Prostate gland (tissue), 2 donors: ENCODE data around the gene ZNF641. TPM values are rescaled to one million over a fixed set of nuclear protein-coding genes. Genes with fewer than 3 reads are reported as not detected.
A peak's percentile ranks its signal among the peaks of the same experiment; 100 is the strongest.

Experiments used
- DNase-seq: peaks from one replicate; pipeline ENCODE4 v3.0.0-alpha.2; 2019; ENCODE audit warnings: low spot score
- H3K27ac ChIP-seq, 2 donors: fragments of 200-600 bp; sonication (generic); 2 replicates each; pipeline ENCODE4 v1.5.1; 2017 to 2019
- H3K27me3 ChIP-seq: fragments of 200-600 bp; sonication (generic); replicated peaks from 2 replicates; pipeline ENCODE4 v1.5.1; 2019; ENCODE audit not compliant: insufficient read depth
- H3K36me3 ChIP-seq, 2 donors: fragments of 200-600 bp; sonication (generic); 1 replicate in 1 of 2; 2 replicates in 1 of 2; pipeline versions ENCODE4 v1.5.1 to v1.8.1; 2017 to 2019
- H3K4me1 ChIP-seq: fragments of 200-600 bp; sonication (generic); replicated peaks from 2 replicates; pipeline ENCODE4 v1.5.1; 2019
- H3K4me3 ChIP-seq, 2 donors: fragments of 200-600 bp; sonication (generic); 2 replicates each; pipeline ENCODE4 v1.5.1; 2017 to 2019
- H3K9me3 ChIP-seq: fragments of 200-600 bp; sonication (generic); 2 replicates; pipeline ENCODE4 v1.5.1; 2017
- CTCF ChIP-seq, 4 experiments: fragments of 200-600 bp in 2 of 4; fragments of 450-650 bp in 2 of 4; sonication (generic) in 2 of 4; IDR thresholded peaks; 1 replicate in 3 of 4; 2 replicates in 1 of 4; pipeline ENCODE4 v1.5.1; 2016 to 2019; ENCODE audit warnings: antibody characterized with exemption in 4 of 4, mild to moderate bottlenecking in 2 of 4, moderate library complexity in 2 of 4
- POLR2A ChIP-seq: fragments of 450-650 bp; IDR thresholded peaks from one replicate; pipeline ENCODE4 v1.6.1; 2016; ENCODE audit warnings: antibody characterized with exemption, mild to moderate bottlenecking
- POLR2AphosphoS5 ChIP-seq: sonication (generic); formaldehyde crosslinking; IDR thresholded peaks from one replicate; pipeline ENCODE4 v1.6.1; 2017; ENCODE audit warnings: antibody characterized with exemption
- WGBS: methylation state at CpG from one replicate; pipeline ENCODE4 v1.1.5; 2018; 5-methylcytosine and 5-hydroxymethylcytosine counted together
- intact Hi-C: fragments of 100-400 bp; cut with DNase I; formaldehyde crosslinking; loops from one replicate; pipeline ENCODE4 v1.14.2; 2022
- total RNA-seq, 2 donors: library from RNA; depleted of rRNA; stranded (reverse); fragments of >200 nt; gene quantifications; one replicate each; pipeline ENCODE4 v1.1.0, GENCODE V29; 2016

Gene ZNF641
- total RNA-seq, 2 donors from 2014 or later = 21.7 to 39.7 TPM

- whole genome bisulfite sequencing = 1% methylated on average over 35 of the region's 36 CpGs
- peak; percentile 58 for DNase-seq
- Histone ChIP-seq H3K36me3 (peaks cover 0 to 3% of the 10 kb centered on the region in 2 donors), H3K9me3 (no peaks in the 10 kb centered on the region), H3K27me3 (no peaks in the 10 kb centered on the region), H3K4me3 (peak overlapping the region; percentile 66 to 77), H3K27ac (peak overlapping the region; percentile 91 to 98), H3K4me1 (no peaks in the 10 kb centered on the region)
- intact Hi-C loops = loop anchor here (5.0 kb wide), 1 partner anchor 154 kb away; no protein-coding TSS in a partner anchor
- TF ChIP-seq CTCF (IDR thresholded peaks at IDR 0.05) (no peak), POLR2AphosphoS5 (peak; percentile 10)
Measured at GRCh38 chr12:48351022-48351708, 446 bp upstream of the ZNF641 start.

- Histone ChIP-seq H3K4me1 (no peaks in the 10 kb centered on the region), H3K36me3 (peaks cover 3 to 5% of the 10 kb centered on the region in 2 donors), H3K4me3 (no peak overlapping the region), H3K27me3 (no peaks in the 10 kb centered on the region), H3K27ac (peak overlapping the region; percentile 91 to 98), H3K9me3 (no peaks in the 10 kb centered on the region)
- WGBS = 39% methylated on average over 2 of the region's 2 CpGs
- DNase-seq = no peak
- TF ChIP-seq CTCF (IDR thresholded peaks at IDR 0.05) (no peak), POLR2A (no peak), POLR2AphosphoS5 (no peak)
- intact Hi-C loops = no loop called here
Measured at GRCh38 chr12:48349471-48349870, 1.2 kb downstream of the ZNF641 start.

- Histone ChIP-seq H3K27ac (no peak overlapping the region), H3K27me3 (no peaks in the 10 kb centered on the region), H3K4me1 (no peaks in the 10 kb centered on the region), H3K4me3 (no peak overlapping the region), H3K9me3 (no peaks in the 10 kb centered on the region), H3K36me3 (peaks cover 3 to 12% of the 10 kb centered on the region in 2 donors)
- intact Hi-C loops = no loop called here
- DNase-seq = no peak
- no peak for TF ChIP-seq CTCF (IDR thresholded peaks at IDR 0.05)
- TF ChIP-seq POLR2AphosphoS5 = no peak
- TF ChIP-seq POLR2A = no peak
- 98% methylated on average over 8 of the region's 8 CpGs for WGBS
Measured at GRCh38 chr12:48342980-48343379, 7.7 kb downstream of the ZNF641 start.

GRCh38 chr12:48340943-48341342 lies 9.8 kb downstream of the ZNF641 start:
- intact Hi-C loops = no loop called here
- no peaks in the 10 kb centered on the region for H3K4me1 ChIP-seq
- TF ChIP-seq POLR2AphosphoS5 (no peak), CTCF (IDR thresholded peaks at IDR 0.05) (no peak), POLR2A (no peak)
- no peak overlapping the region for H3K27ac ChIP-seq
- H3K27me3 ChIP-seq = no peaks in the 10 kb centered on the region
- no peak overlapping the region for H3K4me3 ChIP-seq
- no peak for DNase-seq
- no peaks in the 10 kb centered on the region for H3K9me3 ChIP-seq
- peaks cover 0 to 12% of the 10 kb centered on the region in 2 donors for H3K36me3 ChIP-seq
- 84% methylated on average over 2 of the region's 2 CpGs for WGBS
